ENCODE data around the gene CAPN12.

Gene CAPN12

DNA sequence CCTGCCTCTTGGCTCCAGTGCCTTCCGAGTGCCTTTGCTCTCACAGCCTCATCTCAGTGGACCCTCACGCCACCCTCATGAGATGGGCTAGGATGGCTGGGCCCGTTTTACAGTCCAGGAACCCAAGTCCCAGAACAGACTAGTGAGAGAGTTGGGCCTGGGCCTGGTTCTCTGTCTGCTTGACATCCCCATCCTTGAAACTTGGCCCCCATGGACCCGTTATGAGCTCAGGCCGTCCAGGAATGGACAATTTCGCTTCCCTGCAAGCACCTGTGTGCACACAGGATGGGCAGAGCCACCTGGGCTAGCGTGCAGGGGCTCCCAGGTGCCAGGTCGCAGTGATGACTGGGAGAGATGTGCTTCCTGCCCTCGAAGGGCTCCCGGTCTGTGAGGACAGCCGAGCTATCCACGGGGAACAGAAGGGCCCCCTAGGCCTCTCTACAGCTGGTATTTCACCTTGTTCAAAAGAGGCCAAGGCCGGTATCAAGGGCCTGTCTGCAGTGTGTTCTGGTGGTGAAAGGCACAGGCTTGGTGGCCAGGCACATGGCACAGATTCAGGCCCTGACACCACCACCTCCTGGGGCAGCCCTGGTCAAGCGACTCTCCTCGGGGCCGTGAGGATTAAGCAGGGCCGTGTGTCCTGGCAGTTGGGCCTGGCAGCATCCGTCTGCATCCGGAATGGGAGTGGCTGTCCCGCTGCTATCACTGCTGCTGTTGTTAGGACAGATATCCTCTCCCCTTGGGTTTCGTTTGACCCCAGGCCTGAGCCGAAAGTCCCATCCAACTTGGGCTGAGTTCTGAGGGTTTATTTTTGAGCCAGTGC, 38.9 kb downstream of the CAPN12 start:
- TF ChIP-seq, protein P1, sequence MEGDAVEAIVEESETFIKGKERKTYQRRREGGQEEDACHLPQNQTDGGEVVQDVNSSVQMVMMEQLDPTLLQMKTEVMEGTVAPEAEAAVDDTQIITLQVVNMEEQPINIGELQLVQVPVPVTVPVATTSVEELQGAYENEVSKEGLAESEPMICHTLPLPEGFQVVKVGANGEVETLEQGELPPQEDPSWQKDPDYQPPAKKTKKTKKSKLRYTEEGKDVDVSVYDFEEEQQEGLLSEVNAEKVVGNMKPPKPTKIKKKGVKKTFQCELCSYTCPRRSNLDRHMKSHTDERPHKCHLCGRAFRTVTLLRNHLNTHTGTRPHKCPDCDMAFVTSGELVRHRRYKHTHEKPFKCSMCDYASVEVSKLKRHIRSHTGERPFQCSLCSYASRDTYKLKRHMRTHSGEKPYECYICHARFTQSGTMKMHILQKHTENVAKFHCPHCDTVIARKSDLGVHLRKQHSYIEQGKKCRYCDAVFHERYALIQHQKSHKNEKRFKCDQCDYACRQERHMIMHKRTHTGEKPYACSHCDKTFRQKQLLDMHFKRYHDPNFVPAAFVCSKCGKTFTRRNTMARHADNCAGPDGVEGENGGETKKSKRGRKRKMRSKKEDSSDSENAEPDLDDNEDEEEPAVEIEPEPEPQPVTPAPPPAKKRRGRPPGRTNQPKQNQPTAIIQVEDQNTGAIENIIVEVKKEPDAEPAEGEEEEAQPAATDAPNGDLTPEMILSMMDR (IDR thresholded peaks at IDR 0.05; ENCODE audit: insufficient read depth, missing control alignments): no peak
- no peak for FAIRE-seq
- no peak for DNase-seq (ENCODE audit: insufficient read length, low spot score)

DNA sequence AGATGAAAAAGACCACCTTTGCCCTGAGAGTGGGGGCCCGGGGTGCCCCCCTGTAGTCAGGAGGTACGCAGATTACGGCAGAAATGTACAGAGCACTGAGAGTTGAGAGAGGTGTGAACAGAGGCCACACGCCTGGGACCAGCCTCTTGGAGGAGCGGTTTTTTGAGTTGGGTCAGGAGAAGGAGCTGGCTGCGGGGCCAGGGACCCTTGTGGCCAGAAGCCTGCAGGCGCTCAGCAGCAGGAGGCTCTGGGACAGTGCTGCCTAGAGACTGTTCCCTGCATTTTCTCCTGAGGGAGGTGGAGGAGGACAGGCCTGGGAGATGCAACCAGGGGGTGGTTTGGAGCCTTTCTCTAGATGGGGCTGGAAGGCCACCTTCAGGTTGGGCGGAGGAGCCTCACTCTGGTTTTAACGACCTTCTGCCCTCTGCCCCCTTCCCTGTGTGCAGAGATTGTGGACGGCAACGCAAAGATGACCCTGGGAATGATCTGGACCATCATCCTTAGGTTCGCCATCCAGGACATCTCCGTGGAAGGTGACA, 39.7 kb downstream of the CAPN12 start:
- TF ChIP-seq, protein P1 (IDR thresholded peaks at IDR 0.05; ENCODE audit: insufficient read depth, missing control alignments): no peak
- no peak for FAIRE-seq
- DNase-seq (ENCODE audit: insufficient read length, low spot score): no peak

DNA sequence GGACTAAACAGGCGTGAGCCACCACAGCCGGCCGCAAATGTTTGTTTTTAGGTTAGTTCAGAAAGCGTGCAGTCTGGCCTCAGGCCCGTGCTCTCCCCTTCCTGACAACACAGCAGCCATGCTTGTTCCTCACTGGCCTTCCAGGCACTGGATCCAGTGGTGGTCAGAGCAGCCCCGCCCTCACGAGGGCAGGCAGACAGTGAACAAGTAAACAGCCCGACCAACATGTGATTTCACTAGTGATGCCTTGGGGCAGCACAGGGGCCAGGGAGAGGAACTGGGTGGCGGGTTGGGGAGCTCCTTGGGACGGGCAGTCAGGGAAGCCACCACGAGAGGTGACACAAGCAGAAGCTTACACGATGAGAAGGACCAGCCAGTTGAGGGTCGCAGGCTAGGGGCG, 40.8 kb downstream of the CAPN12 start:
- TF ChIP-seq, protein P1 (IDR thresholded peaks at IDR 0.05; ENCODE audit: insufficient read depth, missing control alignments): no peak
- FAIRE-seq (no peak), DNase-seq (ENCODE audit: insufficient read length, low spot score) (no peak)

DNA sequence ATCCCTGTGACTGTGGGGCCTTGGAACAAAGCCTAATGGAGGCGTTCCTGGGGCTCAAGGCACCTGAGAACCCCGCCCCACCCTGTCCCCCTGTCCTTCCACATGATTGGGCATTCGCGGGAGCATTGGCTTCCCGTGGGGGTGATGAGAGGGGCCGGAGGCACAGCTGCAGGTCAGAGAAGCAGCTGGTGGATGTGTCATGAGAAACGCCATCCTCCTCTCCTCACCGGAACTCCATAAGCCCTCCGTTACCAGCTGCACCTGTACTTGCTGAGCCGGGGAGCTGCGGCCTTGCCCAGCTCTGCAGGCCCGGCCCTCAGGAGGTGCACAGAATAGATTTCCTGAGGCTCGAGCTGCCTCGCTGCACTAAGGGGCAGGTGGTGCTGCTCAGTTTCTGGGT, 42.0 kb downstream of the CAPN12 start:
- FAIRE-seq (no peak), DNase-seq (ENCODE audit: insufficient read length, low spot score) (no peak)
- TF ChIP-seq, protein P1 (IDR thresholded peaks at IDR 0.05; ENCODE audit: insufficient read depth, missing control alignments): no peak

DNA sequence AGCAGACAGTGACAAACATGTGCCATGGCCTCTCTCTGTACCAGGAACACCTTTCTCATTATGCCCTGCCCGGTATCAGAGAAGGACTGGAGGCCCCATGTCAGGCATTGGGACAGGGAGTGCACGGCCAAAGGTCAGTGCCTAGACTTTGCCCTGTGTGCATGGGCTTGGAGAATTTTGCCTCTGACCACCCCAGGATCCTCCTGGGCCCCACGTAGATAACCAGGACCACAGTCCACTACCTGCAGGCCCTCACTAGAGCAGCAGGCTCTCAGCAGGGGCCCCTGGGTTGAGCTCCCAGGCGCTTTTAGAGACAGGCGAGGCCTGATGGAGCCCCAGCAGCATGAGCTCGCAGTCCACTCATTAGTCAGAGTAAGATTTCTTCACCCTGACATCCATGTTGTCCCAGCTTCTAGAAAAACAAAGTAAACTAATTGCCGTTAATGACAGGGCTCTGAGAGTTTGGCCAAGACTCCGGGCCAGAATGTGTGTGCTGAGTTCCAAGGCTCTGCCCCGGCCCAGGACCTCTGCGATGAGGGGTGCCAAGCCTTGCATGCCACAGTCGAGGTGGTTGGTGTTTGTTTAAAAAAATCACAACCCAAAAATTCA, 42.7 kb downstream of the CAPN12 start:
- DNase-seq (ENCODE audit: insufficient read length, low spot score) (no peak), FAIRE-seq (no peak)
- TF ChIP-seq, protein P1 (IDR thresholded peaks at IDR 0.05; ENCODE audit: insufficient read depth, missing control alignments): no peak

DNA sequence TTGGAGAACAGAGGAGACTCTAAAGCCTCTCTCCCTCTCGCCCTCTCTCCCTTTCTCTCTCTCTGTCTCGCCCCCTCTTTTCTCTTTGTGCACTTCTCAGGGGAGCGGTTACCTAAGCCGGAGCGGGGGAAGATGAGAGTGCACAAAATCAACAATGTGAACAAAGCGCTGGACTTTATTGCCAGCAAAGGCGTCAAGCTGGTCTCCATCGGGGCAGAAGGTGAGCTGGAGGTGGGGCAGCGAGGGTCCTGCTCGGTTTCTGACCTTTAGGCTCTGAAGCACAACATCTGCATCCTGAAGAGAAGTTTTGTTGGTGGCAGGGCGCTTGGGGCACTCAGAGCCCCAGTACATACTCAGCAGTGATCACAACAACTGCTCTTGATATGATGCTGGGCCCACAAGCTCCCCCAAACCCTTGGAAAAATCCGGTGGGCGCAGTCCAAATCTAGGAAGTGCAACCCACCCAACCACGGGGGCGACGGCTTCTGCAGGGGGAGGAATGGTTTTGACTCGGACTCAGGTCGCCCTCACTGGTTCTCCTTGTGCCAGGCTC, 43.3 kb downstream of the CAPN12 start:
- no peak for FAIRE-seq
- TF ChIP-seq, protein P1 (IDR thresholded peaks at IDR 0.05; ENCODE audit: insufficient read depth, missing control alignments): no peak
- DNase-seq (ENCODE audit: insufficient read length, low spot score): no peak
